ENCODE measurements around the gene AGT.

DNA sequence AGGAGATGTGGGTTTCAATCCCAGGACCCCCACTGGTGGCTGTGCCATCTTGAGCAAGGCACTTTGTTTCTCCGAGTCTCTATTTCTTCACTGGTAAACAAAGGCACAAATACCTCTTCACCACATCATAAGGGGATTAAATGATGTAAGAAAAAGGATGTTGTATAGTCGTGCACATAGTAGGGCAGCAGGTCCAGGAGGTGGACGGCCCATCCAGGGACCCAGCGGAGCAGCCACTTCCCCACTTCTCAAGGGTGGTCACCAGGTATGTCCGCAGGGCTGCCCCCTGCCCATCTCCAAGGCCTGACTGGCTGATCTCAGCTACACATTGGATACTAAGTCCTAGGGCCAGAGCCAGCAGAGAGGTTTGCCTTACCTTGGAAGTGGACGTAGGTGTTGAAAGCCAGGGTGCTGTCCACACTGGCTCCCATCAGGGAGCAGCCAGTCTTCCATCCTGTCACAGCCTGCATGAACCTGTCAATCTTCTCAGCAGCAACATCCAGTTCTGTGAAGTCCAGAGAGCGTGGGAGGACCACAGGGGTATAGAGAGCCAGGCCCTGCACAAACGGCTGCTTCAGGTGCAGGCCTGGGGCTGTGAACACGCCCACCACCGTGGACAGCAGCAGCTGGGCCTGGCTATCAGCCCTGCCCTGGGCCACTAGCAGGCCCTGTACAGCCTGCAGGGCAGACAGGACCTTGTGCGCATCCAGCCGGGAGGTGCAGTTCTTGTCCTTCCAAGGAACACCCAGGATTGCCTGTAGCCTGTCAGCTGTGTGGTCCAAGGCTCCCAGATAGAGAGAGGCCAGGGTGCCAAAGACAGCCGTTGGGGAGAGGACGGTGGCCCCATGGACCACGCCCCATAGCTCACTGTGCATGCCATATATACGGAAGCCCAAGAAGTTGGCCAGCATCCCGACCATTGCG lies 4.0 kb downstream of the AGT start:
- TF ChIP-seq GATA2 (IDR thresholded peaks at IDR 0.05; ENCODE audit: low read depth, low read length), result no peak
- TF ChIP-seq GATA3 (IDR thresholded peaks at IDR 0.05; ENCODE audit: low read depth, low read length), result no peak
